ENCODE data around the gene GORASP1. TPM values are rescaled to one million over a fixed set of nuclear protein-coding genes. Genes with fewer than 3 reads are reported as not detected.

Gene GORASP1
- polyA plus RNA-seq, 1 donor from 2014 or later = 55.6 TPM

GRCh38 chr3:39095778-39096177 lies 11.6 kb downstream of the GORASP1 start:
- Histone ChIP-seq H4K20me1 (ENCODE audit: insufficient read depth) (no peaks in the 10 kb centered on the region), H3K9me2 (ENCODE audit: insufficient read depth, low read length) (no peaks in the 10 kb centered on the region), H2AFZ (ENCODE audit: low read depth, low read length) (no peak overlapping the region), H3K9ac (ENCODE audit: low read length) (no peak overlapping the region), H3K36me3 (ENCODE audit: insufficient read depth, low read length) (peaks cover 38% of the 10 kb centered on the region), H3K4me3 (ENCODE audit: low read length) (no peak overlapping the region), H3F3A (ENCODE audit: insufficient read depth, low read length, poor library complexity, severe bottlenecking) (no peaks in the 10 kb centered on the region), H3K27ac (ENCODE audit: low read length) (no peak overlapping the region), H3K4me2 (ENCODE audit: low read length) (no peak overlapping the region), H3K79me2 (replicated peaks; ENCODE audit: insufficient read depth, low read length) (no peaks in the 10 kb centered on the region), H3K9me3 (ENCODE audit: low read length) (no peaks in the 10 kb centered on the region), H3K27me3 (ENCODE audit: insufficient read depth, low read depth, low read length) (no peaks in the 10 kb centered on the region)
- TF ChIP-seq MXI1 (conservative IDR thresholded peaks at IDR 0.05; ENCODE audit: poor library complexity, severe bottlenecking) = no peak
- TF ChIP-seq SMC3 (conservative IDR thresholded peaks at IDR 0.05; ENCODE audit: poor library complexity) = no peak
- no peak for TF ChIP-seq TAF1 (IDR thresholded peaks at IDR 0.05; ENCODE audit: low read depth)

GRCh38 chr3:39094851-39095677 lies 12.4 kb downstream of the GORASP1 start:
- Histone ChIP-seq H3K36me3 (ENCODE audit: insufficient read depth, low read length) (peaks cover 39% of the 10 kb centered on the region), H3K4me2 (ENCODE audit: low read length) (no peak overlapping the region), H3K79me2 (replicated peaks; ENCODE audit: insufficient read depth, low read length) (no peaks in the 10 kb centered on the region), H3K4me3 (ENCODE audit: low read length) (no peak overlapping the region), H3K9ac (ENCODE audit: low read length) (no peak overlapping the region), H3K9me2 (ENCODE audit: insufficient read depth, low read length) (no peaks in the 10 kb centered on the region), H3F3A (ENCODE audit: insufficient read depth, low read length, poor library complexity, severe bottlenecking) (no peaks in the 10 kb centered on the region), H3K27me3 (ENCODE audit: insufficient read depth, low read depth, low read length) (no peaks in the 10 kb centered on the region), H4K20me1 (ENCODE audit: insufficient read depth) (no peaks in the 10 kb centered on the region), H3K9me3 (ENCODE audit: low read length) (no peaks in the 10 kb centered on the region), H3K27ac (ENCODE audit: low read length) (no peak overlapping the region), H2AFZ (ENCODE audit: low read depth, low read length) (no peak overlapping the region)
- no peak for TF ChIP-seq CTCF (IDR thresholded peaks at IDR 0.05; ENCODE audit: poor library complexity, severe bottlenecking)
- no peak for TF ChIP-seq SMC3 (conservative IDR thresholded peaks at IDR 0.05; ENCODE audit: poor library complexity)

- no peaks in the 10 kb centered on the region for H3K9me3 ChIP-seq (ENCODE audit: low read length)
- TF ChIP-seq POLR2AphosphoS5 (IDR thresholded peaks at IDR 0.05) (no peak), EZH2 (IDR thresholded peaks at IDR 0.05; ENCODE audit: borderline replicate concordance, insufficient read depth, low read length, poor library complexity, severe bottlenecking) (no peak), TAF1 (IDR thresholded peaks at IDR 0.05; ENCODE audit: low read depth) (no peak), CTCF (IDR thresholded peaks at IDR 0.05; ENCODE audit: poor library complexity, severe bottlenecking) (no peak), MXI1 (conservative IDR thresholded peaks at IDR 0.05; ENCODE audit: poor library complexity, severe bottlenecking) (no peak), RAD21 (conservative IDR thresholded peaks at IDR 0.05) (no peak), EP300 (conservative IDR thresholded peaks at IDR 0.05; ENCODE audit: poor library complexity, severe bottlenecking) (no peak), REST (IDR thresholded peaks at IDR 0.05; ENCODE audit: borderline replicate concordance) (no peak)
- H3F3A ChIP-seq (ENCODE audit: insufficient read depth, low read length, poor library complexity, severe bottlenecking) = no peaks in the 10 kb centered on the region
- H2AFZ ChIP-seq (ENCODE audit: low read depth, low read length) = no peak overlapping the region
- no peaks in the 10 kb centered on the region for H3K79me2 ChIP-seq (replicated peaks; ENCODE audit: insufficient read depth, low read length)
- H3K36me3 ChIP-seq (ENCODE audit: insufficient read depth, low read length) = peaks cover 24% of the 10 kb centered on the region
- no peak overlapping the region for H3K4me3 ChIP-seq (ENCODE audit: low read length)
- no peaks in the 10 kb centered on the region for H4K20me1 ChIP-seq (ENCODE audit: insufficient read depth)
- no peak overlapping the region for H3K27ac ChIP-seq (ENCODE audit: low read length)
- no peak overlapping the region for H3K9ac ChIP-seq (ENCODE audit: low read length)
- no peaks in the 10 kb centered on the region for H3K9me2 ChIP-seq (ENCODE audit: insufficient read depth, low read length)
- H3K4me2 ChIP-seq (ENCODE audit: low read length) = no peak overlapping the region
- no peaks in the 10 kb centered on the region for H3K27me3 ChIP-seq (ENCODE audit: insufficient read depth, low read depth, low read length)
These were observed 16.5 kb downstream of the GORASP1 start for GRCh38 chr3:39090922-39091321.
